ENCODE measurements around the gene SYPL2. TPM values are rescaled to one million over a fixed set of nuclear protein-coding genes. Genes with fewer than 3 reads are reported as not detected.

Gene SYPL2
- total and polyA plus RNA-seq, 2 of the 8 experiments (the other 6 are each of a cell fraction or from before 2014, with no cell fraction given): 1.5 TPM

DNA sequence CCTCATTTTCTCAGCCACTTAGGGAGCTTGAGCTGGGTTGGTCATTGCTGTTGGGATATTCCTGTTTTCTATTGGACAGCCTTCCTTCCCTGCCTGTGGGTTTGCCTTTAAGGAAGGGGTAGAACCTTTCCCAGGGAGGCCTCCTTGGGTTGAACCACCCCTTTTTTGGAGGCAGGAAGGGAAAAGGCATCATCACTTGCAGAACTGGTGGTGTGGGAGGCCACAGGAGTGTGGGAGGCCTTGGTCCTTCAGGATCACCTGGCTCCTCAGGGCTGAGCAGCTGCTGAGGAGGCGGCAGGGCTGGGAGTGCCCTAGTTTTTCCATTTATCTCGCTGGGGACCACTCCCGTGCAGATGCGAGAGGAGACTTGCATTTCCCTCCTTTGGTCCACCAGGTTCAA is 26.9 kb downstream of the SYPL2 start (continued):
- TF ChIP-seq, protein P1, sequence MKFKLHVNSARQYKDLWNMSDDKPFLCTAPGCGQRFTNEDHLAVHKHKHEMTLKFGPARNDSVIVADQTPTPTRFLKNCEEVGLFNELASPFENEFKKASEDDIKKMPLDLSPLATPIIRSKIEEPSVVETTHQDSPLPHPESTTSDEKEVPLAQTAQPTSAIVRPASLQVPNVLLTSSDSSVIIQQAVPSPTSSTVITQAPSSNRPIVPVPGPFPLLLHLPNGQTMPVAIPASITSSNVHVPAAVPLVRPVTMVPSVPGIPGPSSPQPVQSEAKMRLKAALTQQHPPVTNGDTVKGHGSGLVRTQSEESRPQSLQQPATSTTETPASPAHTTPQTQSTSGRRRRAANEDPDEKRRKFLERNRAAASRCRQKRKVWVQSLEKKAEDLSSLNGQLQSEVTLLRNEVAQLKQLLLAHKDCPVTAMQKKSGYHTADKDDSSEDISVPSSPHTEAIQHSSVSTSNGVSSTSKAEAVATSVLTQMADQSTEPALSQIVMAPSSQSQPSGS (IDR thresholded peaks at IDR 0.05; ENCODE audit: low read length): no peak
- TF ChIP-seq KDM1A (IDR thresholded peaks at IDR 0.05; ENCODE audit: borderline replicate concordance, low read length) (no peak), CTBP2 (IDR thresholded peaks at IDR 0.05; ENCODE audit: borderline replicate concordance, insufficient read depth, insufficient read length, low read length) (no peak), SAP30 (IDR thresholded peaks at IDR 0.05; ENCODE audit: insufficient read depth, insufficient replicate concordance, low read length) (no peak), NANOG (IDR thresholded peaks at IDR 0.05; ENCODE audit: insufficient read depth, low read depth, low read length, poor library complexity, severe bottlenecking) (no peak), ASH2L (IDR thresholded peaks at IDR 0.05; ENCODE audit: low read length) (no peak), SUZ12 (IDR thresholded peaks at IDR 0.05; ENCODE audit: low read length) (no peak), RAD21 (IDR thresholded peaks at IDR 0.05 in 1 of 2, conservative IDR thresholded peaks at IDR 0.05 in 1 of 2; ENCODE audit: low read depth in 2 of 2, low read length in 2 of 2) (no peak)
